ENCODE results near the gene TARBP1. TPM values are rescaled to one million over a fixed set of nuclear protein-coding genes. Genes with fewer than 3 reads are reported as not detected.

TARBP1 gene
- total RNA-seq, 3 donors from 2014 or later (not counting 1 experiment from before 2014, with no cell fraction given): 29.0 to 37.5 (median 32.2) TPM

DNA sequence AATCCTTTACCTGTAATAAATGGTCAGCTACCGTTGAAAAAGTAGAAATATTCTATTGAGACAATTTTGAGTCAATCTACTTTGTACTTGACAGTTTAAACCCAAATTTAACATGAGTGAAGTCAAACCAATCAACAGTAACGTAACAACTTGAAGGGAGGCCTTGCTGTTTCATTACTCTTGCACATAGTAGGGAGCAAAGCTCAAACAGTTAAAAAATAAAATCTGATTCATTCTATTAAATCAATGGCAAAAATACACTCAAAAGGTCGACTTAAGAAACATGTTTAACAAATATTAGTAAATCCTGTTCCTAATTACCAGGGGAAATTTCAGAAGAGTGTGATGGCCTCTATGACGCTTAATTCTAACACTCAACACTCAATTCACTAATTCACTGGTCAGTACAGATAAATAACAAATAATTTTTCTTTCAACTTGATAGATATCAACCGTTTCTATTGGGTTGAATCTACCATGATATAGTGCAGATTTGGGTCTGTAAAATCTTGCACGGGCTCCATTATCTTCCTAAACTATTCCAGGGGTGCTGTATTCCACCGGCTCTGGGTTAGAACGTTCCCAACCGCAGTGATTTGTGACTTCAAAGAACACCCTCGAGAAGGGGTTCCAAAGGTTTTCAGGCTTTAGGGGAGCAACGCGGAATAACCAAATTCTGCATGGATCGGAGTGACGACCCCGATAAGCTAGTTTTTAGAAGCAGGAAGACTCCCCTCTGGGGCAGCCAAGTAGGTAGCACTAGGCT, 1.4 kb downstream of the TARBP1 start:
- H3K27me3 ChIP-seq (ENCODE audit: control insufficient read depth, insufficient read depth, low read length): no peaks in the 10 kb centered on the region
- ATAC-seq: no peak
- no peak for TF ChIP-seq CTCF (IDR thresholded peaks at IDR 0.05)
- peak overlapping the region; percentile 77 for H3K27ac ChIP-seq (ENCODE audit: low read length)
- Mint-ChIP-seq H3K9me3 (no peaks in the 10 kb centered on the region), H3K27me3 (ENCODE audit: low read depth in 2 of 2) (peaks cover 10 to 11% of the 10 kb centered on the region in 2 donors), H3K36me3 (no peaks in the 10 kb centered on the region), H3K4me3 (peak overlapping the region; percentile 87), H3K27ac (peak overlapping the region; percentile 68 to 75), H3K4me1 (peaks cover 21 to 30% of the 10 kb centered on the region in 2 donors)
- no peaks in the 10 kb centered on the region for H3K9me3 ChIP-seq (ENCODE audit: control insufficient read depth, insufficient read depth, low read length)
- 13% methylated on average over 15 of the region's 15 CpGs for WGBS (ENCODE audit: insufficient coverage)
- peak overlapping the region; percentile 66 for H3K4me3 ChIP-seq (ENCODE audit: low read length)
- DNase-seq: no peak
- intact Hi-C loops (cut with micrococcal nuclease): loop anchor here (2.0 kb wide), 1 partner anchor 105 kb away; the partner anchor contains the start of gene COA6
- H3K4me1 ChIP-seq (ENCODE audit: control insufficient read depth, insufficient read depth, low read length): peaks cover 20% of the 10 kb centered on the region
- H3K36me3 ChIP-seq (ENCODE audit: control insufficient read depth, insufficient read depth, low read length): no peaks in the 10 kb centered on the region

GRCh38 chr1:234476172-234476571, 2.8 kb downstream of the TARBP1 start:
- DNase-seq: no peak
- no peaks in the 10 kb centered on the region for H3K36me3 ChIP-seq (ENCODE audit: control insufficient read depth, insufficient read depth, low read length)
- no peak for ATAC-seq
- no peaks in the 10 kb centered on the region for H3K9me3 Mint-ChIP-seq
- no peak for TF ChIP-seq CTCF (IDR thresholded peaks at IDR 0.05)
- no peaks in the 10 kb centered on the region for H3K9me3 ChIP-seq (ENCODE audit: control insufficient read depth, insufficient read depth, low read length)
- peaks cover 20% of the 10 kb centered on the region for H3K4me1 ChIP-seq (ENCODE audit: control insufficient read depth, insufficient read depth, low read length)
- H3K4me1 Mint-ChIP-seq: peaks cover 21 to 30% of the 10 kb centered on the region in 2 donors
- no peaks in the 10 kb centered on the region for H3K36me3 Mint-ChIP-seq
- H3K27me3 ChIP-seq (ENCODE audit: control insufficient read depth, insufficient read depth, low read length): no peaks in the 10 kb centered on the region
- peak overlapping the region; percentile 49 for H3K4me3 Mint-ChIP-seq
- peaks cover 0 to 3% of the 10 kb centered on the region in 2 donors for H3K27me3 Mint-ChIP-seq (ENCODE audit: low read depth in 2 of 2)
- H3K27ac Mint-ChIP-seq: no peak overlapping the region
- no peak overlapping the region for H3K27ac ChIP-seq (ENCODE audit: low read length)
- intact Hi-C loops (cut with micrococcal nuclease): no loop called here
- 45% methylated on average over 5 of the region's 5 CpGs for WGBS (ENCODE audit: insufficient coverage)
- H3K4me3 ChIP-seq (ENCODE audit: low read length): no peak overlapping the region

DNA sequence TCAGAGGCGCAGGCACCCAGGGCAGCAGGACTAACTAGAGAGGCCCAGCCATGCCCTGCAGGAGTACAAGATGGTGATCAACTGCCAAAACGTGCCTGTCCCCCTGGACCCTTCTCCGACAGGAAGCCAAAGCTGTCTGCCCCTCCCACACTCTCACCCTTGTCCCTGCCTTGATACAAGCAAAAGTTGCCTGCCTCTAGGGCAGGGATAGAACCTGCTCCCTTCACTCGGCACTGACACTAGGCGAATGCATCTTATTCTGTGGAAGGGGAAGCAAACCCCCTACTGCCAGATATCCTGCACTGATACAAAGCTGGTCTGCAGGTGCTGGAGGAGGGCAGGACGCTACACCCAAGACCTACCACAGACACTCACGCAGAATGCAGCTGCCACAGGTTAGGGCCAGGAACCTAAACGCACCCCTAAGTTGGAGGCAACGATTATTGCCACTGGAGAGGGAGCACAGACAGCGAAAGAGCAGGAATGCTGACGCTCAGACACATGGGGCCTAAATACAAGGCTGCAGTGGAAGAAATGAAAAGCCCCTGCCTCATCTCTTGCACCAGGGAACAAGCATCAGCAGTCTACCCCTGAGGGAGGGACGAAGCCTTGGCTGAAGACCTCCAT, 3.7 kb downstream of the TARBP1 start:
- H3K4me1 ChIP-seq (ENCODE audit: control insufficient read depth, insufficient read depth, low read length): peaks cover 20% of the 10 kb centered on the region
- no peaks in the 10 kb centered on the region for H3K9me3 ChIP-seq (ENCODE audit: control insufficient read depth, insufficient read depth, low read length)
- H3K4me3 Mint-ChIP-seq: no peak overlapping the region
- H3K9me3 Mint-ChIP-seq: no peaks in the 10 kb centered on the region
- no peak overlapping the region for H3K4me3 ChIP-seq (ENCODE audit: low read length)
- peaks cover 21 to 30% of the 10 kb centered on the region in 2 donors for H3K4me1 Mint-ChIP-seq
- no peaks in the 10 kb centered on the region for H3K27me3 Mint-ChIP-seq (ENCODE audit: low read depth in 2 of 2)
- no peak overlapping the region for H3K27ac ChIP-seq (ENCODE audit: low read length)
- no peak for TF ChIP-seq CTCF (IDR thresholded peaks at IDR 0.05)
- H3K36me3 Mint-ChIP-seq: no peaks in the 10 kb centered on the region
- 59% methylated on average over 12 of the region's 12 CpGs for WGBS (ENCODE audit: insufficient coverage)
- DNase-seq (no peak), ATAC-seq (no peak)
- no peak overlapping the region for H3K27ac Mint-ChIP-seq
- intact Hi-C loops (cut with micrococcal nuclease): no loop called here
- H3K27me3 ChIP-seq (ENCODE audit: control insufficient read depth, insufficient read depth, low read length): no peaks in the 10 kb centered on the region
- no peaks in the 10 kb centered on the region for H3K36me3 ChIP-seq (ENCODE audit: control insufficient read depth, insufficient read depth, low read length)
